WERI-Rb-1 (cell line): ENCODE measurements around the gene GRK1.

Source experiments
- DNase-seq: peaks from one replicate; pipeline ENCODE4 v3.0.0-alpha.2; 2020
- H3K27ac ChIP-seq: fragments of 250-450 bp; sonication (Bioruptor Pico); 2 replicates; pipeline ENCODE4 v1.5.1; 2020; ENCODE audit warnings: mild to moderate bottlenecking, moderate library complexity
- H3K27me3 ChIP-seq: fragments of 250-450 bp; sonication (Bioruptor Pico); 2 replicates; pipeline ENCODE4 v1.5.1; 2021; ENCODE audit warnings: mild to moderate bottlenecking, low read depth, moderate library complexity; ENCODE audit not compliant: insufficient read depth, severe bottlenecking
- H3K36me3 ChIP-seq: fragments of 250-450 bp; sonication (Bioruptor Pico); 2 replicates; pipeline ENCODE4 v1.5.1; 2020; ENCODE audit warnings: mild to moderate bottlenecking, moderate library complexity
- H3K4me3 ChIP-seq: 2 replicates; pipeline ENCODE4 v1.5.1; 2011; ENCODE audit warnings: low read depth, mild to moderate bottlenecking, control low read depth, low read length
- H3K9me3 ChIP-seq: fragments of 250-450 bp; sonication (Bioruptor Pico); 2 replicates; pipeline ENCODE4 v1.5.1; 2021; ENCODE audit warnings: mild to moderate bottlenecking, moderate library complexity; ENCODE audit not compliant: severe bottlenecking
- TF ChIP-seq, protein P1 (sequence below): IDR thresholded peaks from 2 replicates; pipeline ENCODE4 v1.5.1; 2011; ENCODE audit warnings: low read depth, mild to moderate bottlenecking, control low read depth, inconsistent platforms, low read length

GRK1 gene

DNA sequence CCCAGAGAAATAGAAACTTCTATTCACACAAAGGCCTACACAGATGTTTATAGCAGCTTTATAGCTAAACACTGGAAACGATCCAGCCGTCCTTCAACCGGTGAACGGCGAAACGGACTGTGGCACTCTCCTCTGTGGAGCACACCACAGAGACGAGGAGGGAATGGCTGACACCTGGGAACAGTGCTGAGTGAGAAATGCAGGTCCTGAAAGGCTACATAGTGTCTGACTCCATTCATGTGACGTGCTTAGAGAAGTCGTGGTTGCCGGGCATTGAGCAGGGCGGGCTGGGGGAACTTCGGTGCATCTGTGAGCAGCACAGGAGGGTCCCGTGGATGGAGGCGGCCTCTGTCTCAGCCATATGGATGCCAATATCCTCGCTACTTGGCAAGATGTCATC is 3.1 kb upstream of the GRK1 start:
- H3K27ac ChIP-seq, result no peak overlapping the region
- peaks cover 8% of the 10 kb centered on the region for H3K9me3 ChIP-seq
- H3K36me3 ChIP-seq, result no peaks in the 10 kb centered on the region; the same call in 1 of the 2 replicates
- no peak overlapping the region for H3K4me3 ChIP-seq
- peak; percentile 7 for DNase-seq
- H3K27me3 ChIP-seq, result no peaks in the 10 kb centered on the region
- TF ChIP-seq, protein P1, sequence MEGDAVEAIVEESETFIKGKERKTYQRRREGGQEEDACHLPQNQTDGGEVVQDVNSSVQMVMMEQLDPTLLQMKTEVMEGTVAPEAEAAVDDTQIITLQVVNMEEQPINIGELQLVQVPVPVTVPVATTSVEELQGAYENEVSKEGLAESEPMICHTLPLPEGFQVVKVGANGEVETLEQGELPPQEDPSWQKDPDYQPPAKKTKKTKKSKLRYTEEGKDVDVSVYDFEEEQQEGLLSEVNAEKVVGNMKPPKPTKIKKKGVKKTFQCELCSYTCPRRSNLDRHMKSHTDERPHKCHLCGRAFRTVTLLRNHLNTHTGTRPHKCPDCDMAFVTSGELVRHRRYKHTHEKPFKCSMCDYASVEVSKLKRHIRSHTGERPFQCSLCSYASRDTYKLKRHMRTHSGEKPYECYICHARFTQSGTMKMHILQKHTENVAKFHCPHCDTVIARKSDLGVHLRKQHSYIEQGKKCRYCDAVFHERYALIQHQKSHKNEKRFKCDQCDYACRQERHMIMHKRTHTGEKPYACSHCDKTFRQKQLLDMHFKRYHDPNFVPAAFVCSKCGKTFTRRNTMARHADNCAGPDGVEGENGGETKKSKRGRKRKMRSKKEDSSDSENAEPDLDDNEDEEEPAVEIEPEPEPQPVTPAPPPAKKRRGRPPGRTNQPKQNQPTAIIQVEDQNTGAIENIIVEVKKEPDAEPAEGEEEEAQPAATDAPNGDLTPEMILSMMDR, result no peak

DNA sequence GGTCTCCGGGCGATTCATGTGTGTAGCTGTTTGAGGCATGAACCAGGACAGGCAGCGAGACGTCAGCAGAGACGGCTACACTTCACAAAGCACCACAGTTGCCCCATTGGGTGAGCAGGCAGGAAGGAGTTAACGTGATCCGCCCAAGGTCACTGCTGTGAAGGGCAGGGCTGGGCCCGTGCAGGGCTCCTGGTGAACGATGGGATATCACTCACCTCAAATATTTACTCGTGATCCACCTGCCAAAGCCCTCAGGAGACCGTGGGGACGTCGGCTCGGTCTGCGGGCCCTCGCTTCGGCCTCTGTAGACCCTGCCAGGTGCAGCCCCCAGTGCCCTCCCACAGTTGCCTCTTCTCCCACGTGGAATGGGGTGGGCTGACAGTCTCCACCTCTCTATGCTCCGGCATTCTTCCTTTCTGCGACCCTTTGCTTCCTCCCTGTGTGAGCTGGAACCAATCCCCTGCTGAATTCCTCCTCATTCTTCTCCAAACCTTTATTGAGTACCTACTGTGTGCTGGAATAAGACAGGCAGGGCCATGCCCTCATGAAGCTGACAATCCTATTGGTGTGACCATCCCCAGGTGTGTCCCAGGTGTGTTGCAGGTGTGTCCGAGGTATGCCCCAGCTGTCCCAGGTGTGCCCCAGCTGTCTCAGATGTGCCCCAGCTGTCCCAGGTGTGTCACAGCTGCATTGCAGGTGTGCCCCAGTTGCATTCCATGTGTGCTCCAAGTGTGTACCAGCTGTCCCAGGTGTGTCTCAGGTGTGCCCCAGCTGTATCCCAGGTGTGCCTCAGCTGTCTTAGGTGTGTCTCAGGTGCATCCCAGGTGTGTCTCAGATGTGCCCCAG is 2.0 kb upstream of the GRK1 start:
- no peaks in the 10 kb centered on the region for H3K27me3 ChIP-seq
- peaks cover 7% of the 10 kb centered on the region for H3K36me3 ChIP-seq
- peaks cover 8% of the 10 kb centered on the region for H3K9me3 ChIP-seq
- no peak overlapping the region for H3K4me3 ChIP-seq
- TF ChIP-seq, protein P1, result no peak
- H3K27ac ChIP-seq, result no peak overlapping the region
- DNase-seq, result peak; percentile 24

DNA sequence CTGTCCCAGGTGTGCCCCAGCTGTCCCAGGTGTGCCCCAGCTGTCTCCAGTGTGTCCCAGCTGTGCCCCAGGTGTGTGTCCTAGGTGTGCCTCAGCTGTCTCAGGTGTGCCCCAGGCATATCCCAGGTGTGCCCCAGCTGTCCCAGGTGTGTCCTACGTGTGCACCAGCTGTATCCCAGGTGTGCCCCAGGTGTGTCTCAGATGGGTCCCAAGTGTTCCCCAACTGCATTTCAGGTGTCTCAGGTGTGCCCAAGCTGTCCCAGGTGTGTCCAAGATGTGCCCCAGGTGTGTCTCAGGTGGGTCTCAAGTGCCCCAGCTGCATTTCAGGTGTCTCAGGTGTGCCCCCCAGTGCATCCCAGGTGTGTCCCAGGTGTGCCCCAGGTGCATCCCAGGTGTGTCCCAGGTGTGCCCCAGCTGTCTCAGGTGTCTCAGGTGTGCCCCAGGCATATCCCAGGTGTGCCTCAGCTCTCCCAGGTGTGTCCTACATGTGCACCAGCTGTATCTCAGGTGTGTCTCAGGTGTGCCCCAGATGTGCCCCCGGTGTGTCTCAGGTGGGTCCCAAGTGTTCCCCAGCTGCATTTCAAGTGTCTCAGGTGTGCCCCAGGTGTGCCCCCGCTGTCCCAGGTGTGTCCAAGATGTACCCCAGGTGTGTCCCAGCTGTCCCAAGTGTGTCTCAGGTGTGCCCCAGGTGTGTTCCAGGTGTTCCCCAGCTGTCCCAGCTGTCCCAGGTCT is 1.3 kb upstream of the GRK1 start:
- Histone ChIP-seq H3K27ac (no peak overlapping the region), H3K4me3 (no peak overlapping the region), H3K9me3 (peaks cover 8% of the 10 kb centered on the region), H3K36me3 (peaks cover 9% of the 10 kb centered on the region), H3K27me3 (no peaks in the 10 kb centered on the region)
- DNase-seq, result peak; percentile 12
- TF ChIP-seq, protein P1, result no peak

DNA sequence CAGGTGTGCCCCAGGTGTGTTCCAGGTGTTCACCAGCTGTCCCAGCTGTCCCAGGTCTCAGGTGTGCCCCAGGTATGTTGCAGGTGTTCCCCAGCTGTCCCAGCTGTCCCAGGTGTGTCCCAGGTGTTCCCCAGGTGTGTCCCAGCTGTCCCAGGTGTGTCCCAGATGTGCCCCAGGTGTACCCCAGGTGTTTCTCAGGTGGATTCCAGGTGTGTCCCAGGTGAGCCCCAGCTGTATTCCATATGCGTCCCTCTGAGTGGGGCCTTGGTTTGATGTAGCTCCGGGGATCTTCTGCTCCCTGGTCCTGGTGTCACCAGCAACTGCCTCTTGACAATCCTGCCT is 719 bp upstream of the GRK1 start:
- no peak overlapping the region for H3K4me3 ChIP-seq
- H3K36me3 ChIP-seq, result peaks cover 14% of the 10 kb centered on the region
- H3K9me3 ChIP-seq, result peaks cover 3% of the 10 kb centered on the region
- H3K27me3 ChIP-seq, result no peaks in the 10 kb centered on the region
- peak overlapping the region; percentile 80 for H3K27ac ChIP-seq
- DNase-seq, result peak; percentile 14
- TF ChIP-seq, protein P1, result no peak

DNA sequence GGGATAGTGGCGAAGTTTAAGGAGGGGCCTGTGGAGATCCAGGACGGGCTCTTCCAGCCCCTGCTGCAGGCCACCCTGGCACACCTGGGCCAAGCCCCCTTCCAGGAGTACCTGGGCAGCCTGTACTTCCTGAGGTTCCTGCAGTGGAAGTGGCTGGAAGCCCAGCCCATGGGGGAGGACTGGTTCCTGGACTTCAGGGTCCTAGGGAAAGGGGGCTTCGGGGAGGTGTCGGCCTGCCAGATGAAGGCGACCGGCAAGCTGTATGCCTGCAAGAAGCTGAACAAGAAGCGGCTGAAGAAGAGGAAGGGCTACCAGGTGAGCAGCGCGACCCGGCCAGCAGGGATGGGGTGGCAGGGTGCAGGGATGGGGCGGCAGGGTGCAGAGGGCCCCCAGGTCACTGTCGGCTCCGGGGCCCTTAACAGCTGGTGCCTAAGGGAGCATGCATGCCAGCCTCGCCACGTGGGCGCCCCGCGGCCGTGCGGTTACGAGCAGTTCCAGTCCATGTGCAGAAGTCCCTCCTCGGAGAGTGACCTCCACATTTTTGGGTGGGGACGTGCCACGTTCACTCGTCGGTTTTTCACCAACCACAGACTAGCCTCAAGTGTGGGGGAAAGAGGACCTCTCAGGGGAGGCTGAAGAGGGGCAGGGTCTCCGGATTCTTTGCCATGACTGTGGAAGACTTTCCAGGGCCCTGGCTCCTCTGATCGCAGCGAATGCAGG is 912 bp downstream of the GRK1 start:
- Histone ChIP-seq H3K4me3 (peak overlapping the region; percentile 25), H3K9me3 (peaks cover 2% of the 10 kb centered on the region), H3K27ac (peak overlapping the region; percentile 80), H3K36me3 (peaks cover 24% of the 10 kb centered on the region), H3K27me3 (no peaks in the 10 kb centered on the region)
- TF ChIP-seq, protein P1, result no peak
- peak; percentile 19 for DNase-seq
